ENCODE data around the gene CPLX4. TPM values are rescaled to one million over a fixed set of nuclear protein-coding genes. Genes with fewer than 3 reads are reported as not detected.

Gene CPLX4
- total RNA-seq, 1 experiment from 2014 or later, result not detected

DNA sequence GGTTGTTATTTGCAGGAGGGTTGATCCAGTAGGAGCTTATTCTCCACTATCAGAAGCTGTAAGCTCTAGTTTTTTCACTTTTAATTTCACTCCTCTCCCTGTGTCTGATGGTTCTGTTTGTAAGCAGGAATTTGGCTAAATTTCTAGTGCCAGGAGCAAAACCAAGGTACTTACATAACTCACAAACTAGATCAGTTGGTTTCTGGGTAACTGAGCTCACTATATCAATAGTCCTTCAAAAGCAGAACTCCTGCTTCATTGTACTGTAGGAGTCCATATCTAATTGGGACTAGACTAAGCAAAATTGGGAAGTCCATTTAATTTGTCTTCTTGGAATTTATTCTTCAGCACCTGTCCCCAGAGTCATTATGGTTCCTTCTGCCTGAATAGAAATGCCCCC is 25.1 kb downstream of the CPLX4 start:
- Histone ChIP-seq H3K9me3 (ENCODE audit: control insufficient read depth, insufficient read depth, low read depth, low read length) (no peaks in the 10 kb centered on the region), H3K4me1 (ENCODE audit: control insufficient read depth, insufficient read depth, low read length) (no peaks in the 10 kb centered on the region), H3K27me3 (ENCODE audit: control insufficient read depth, insufficient read depth, low read length) (no peaks in the 10 kb centered on the region), H3K36me3 (ENCODE audit: control insufficient read depth, insufficient read depth, low read length) (no peaks in the 10 kb centered on the region), H3K27ac (ENCODE audit: low read length) (no peak overlapping the region), H3K4me3 (ENCODE audit: low read depth in 2 of 2, low read length in 2 of 2) (no peak overlapping the region)
- intact Hi-C loops (cut with micrococcal nuclease; ENCODE audit: unreplicated experiment) (no loop called here), in situ Hi-C loops (cut with HindIII; ENCODE audit: low pct_unique_long_range_greater_than_20kb, low sequenced_read_pairs) (no loop called here)
- no TSS peak for BruUV-seq (replicated peaks)
- ChIA-PET CTCF (no interaction called here), POLR2A (no interaction called here)
- DNase-seq (ENCODE audit: low read depth, low spot score) (no peak), ATAC-seq (no peak)
- TF ChIP-seq, protein P1, sequence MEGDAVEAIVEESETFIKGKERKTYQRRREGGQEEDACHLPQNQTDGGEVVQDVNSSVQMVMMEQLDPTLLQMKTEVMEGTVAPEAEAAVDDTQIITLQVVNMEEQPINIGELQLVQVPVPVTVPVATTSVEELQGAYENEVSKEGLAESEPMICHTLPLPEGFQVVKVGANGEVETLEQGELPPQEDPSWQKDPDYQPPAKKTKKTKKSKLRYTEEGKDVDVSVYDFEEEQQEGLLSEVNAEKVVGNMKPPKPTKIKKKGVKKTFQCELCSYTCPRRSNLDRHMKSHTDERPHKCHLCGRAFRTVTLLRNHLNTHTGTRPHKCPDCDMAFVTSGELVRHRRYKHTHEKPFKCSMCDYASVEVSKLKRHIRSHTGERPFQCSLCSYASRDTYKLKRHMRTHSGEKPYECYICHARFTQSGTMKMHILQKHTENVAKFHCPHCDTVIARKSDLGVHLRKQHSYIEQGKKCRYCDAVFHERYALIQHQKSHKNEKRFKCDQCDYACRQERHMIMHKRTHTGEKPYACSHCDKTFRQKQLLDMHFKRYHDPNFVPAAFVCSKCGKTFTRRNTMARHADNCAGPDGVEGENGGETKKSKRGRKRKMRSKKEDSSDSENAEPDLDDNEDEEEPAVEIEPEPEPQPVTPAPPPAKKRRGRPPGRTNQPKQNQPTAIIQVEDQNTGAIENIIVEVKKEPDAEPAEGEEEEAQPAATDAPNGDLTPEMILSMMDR (IDR thresholded peaks at IDR 0.05), result no peak
- no peak for TF ChIP-seq POLR2AphosphoS5 (IDR thresholded peaks at IDR 0.05; ENCODE audit: low read depth, low read length)
- no peak for TF ChIP-seq TCF7L2 (IDR thresholded peaks at IDR 0.05; ENCODE audit: low read depth, low read length)
- TF ChIP-seq, protein P2, sequence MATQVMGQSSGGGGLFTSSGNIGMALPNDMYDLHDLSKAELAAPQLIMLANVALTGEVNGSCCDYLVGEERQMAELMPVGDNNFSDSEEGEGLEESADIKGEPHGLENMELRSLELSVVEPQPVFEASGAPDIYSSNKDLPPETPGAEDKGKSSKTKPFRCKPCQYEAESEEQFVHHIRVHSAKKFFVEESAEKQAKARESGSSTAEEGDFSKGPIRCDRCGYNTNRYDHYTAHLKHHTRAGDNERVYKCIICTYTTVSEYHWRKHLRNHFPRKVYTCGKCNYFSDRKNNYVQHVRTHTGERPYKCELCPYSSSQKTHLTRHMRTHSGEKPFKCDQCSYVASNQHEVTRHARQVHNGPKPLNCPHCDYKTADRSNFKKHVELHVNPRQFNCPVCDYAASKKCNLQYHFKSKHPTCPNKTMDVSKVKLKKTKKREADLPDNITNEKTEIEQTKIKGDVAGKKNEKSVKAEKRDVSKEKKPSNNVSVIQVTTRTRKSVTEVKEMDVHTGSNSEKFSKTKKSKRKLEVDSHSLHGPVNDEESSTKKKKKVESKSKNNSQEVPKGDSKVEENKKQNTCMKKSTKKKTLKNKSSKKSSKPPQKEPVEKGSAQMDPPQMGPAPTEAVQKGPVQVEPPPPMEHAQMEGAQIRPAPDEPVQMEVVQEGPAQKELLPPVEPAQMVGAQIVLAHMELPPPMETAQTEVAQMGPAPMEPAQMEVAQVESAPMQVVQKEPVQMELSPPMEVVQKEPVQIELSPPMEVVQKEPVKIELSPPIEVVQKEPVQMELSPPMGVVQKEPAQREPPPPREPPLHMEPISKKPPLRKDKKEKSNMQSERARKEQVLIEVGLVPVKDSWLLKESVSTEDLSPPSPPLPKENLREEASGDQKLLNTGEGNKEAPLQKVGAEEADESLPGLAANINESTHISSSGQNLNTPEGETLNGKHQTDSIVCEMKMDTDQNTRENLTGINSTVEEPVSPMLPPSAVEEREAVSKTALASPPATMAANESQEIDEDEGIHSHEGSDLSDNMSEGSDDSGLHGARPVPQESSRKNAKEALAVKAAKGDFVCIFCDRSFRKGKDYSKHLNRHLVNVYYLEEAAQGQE (IDR thresholded peaks at IDR 0.05; ENCODE audit: insufficient read depth in 1 of 2, low read depth in 2 of 2, low read length in 1 of 2), result no peak
- no peak for TF ChIP-seq SIN3A (IDR thresholded peaks at IDR 0.05; ENCODE audit: borderline replicate concordance, insufficient read depth, low read depth, low read length)

DNA sequence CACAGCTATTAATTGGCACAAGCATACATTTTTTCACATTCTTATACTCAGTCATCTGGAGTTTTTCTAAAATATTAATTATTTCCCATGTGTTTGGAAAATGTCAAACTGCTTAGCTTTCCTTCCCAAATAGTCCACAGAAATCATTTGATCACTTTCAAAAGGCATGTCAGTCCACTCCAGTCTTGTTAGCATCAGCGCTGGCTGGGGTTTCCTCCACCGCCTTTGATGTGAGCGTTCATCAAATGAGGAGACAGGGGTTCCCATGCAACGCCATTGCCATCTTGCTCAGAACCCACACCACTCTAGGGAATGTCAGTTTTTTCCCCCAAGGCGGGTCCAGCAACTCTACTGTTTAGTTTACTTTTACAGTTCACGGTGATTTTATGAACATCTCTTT is 32.1 kb downstream of the CPLX4 start:
- ChIA-PET POLR2A (no interaction called here), CTCF (interaction anchor here (1.0 kb wide), 1 partner anchor 17 kb away, joined by 3 read pairs; no protein-coding TSS in a partner anchor)
- Histone ChIP-seq H3K27ac (ENCODE audit: low read length) (no peak overlapping the region), H3K4me3 (ENCODE audit: low read depth in 2 of 2, low read length in 2 of 2) (no peak overlapping the region), H3K36me3 (ENCODE audit: control insufficient read depth, insufficient read depth, low read length) (no peaks in the 10 kb centered on the region), H3K27me3 (ENCODE audit: control insufficient read depth, insufficient read depth, low read length) (peaks cover 12% of the 10 kb centered on the region), H3K9me3 (ENCODE audit: control insufficient read depth, insufficient read depth, low read depth, low read length) (no peaks in the 10 kb centered on the region), H3K4me1 (ENCODE audit: control insufficient read depth, insufficient read depth, low read length) (no peaks in the 10 kb centered on the region)
- in situ Hi-C loops (cut with HindIII; ENCODE audit: low pct_unique_long_range_greater_than_20kb, low sequenced_read_pairs) (no loop called here), intact Hi-C loops (cut with micrococcal nuclease; ENCODE audit: unreplicated experiment) (no loop called here)
- TF ChIP-seq, protein P2 (IDR thresholded peaks at IDR 0.05; ENCODE audit: insufficient read depth in 1 of 2, low read depth in 2 of 2, low read length in 1 of 2), result no peak
- no peak for TF ChIP-seq POLR2AphosphoS5 (IDR thresholded peaks at IDR 0.05; ENCODE audit: low read depth, low read length)
- no peak for TF ChIP-seq SIN3A (IDR thresholded peaks at IDR 0.05; ENCODE audit: borderline replicate concordance, insufficient read depth, low read depth, low read length)
- TF ChIP-seq, protein P1 (IDR thresholded peaks at IDR 0.05), result no peak
- TF ChIP-seq TCF7L2 (IDR thresholded peaks at IDR 0.05; ENCODE audit: low read depth, low read length), result no peak
- no TSS peak for BruUV-seq (replicated peaks)
- ATAC-seq (no peak), DNase-seq (ENCODE audit: low read depth, low spot score) (no peak)

Data from Panc1 (cell line).